CD4-positive, alpha-beta T cell treated with Interleukin-15 for 1 hour (primary cell): ENCODE measurements around the gene ZNF628.

ENCODE experiments used
- DNase-seq: peaks from one replicate; pipeline ENCODE4 v3.0.0-alpha.2; 2020

The ZNF628 gene

GRCh38 chr19:55530996-55531395 lies 54.6 kb downstream of the ZNF628 start:
- no peak for DNase-seq
